Measurements from ENCODE around the gene CD44. TPM values are rescaled to one million over a fixed set of nuclear protein-coding genes. Genes with fewer than 3 reads are reported as not detected.

CD44 gene
- total and polyA plus RNA-seq, 12 donors: 7.0 to 104 (median 25.2) TPM

DNA sequence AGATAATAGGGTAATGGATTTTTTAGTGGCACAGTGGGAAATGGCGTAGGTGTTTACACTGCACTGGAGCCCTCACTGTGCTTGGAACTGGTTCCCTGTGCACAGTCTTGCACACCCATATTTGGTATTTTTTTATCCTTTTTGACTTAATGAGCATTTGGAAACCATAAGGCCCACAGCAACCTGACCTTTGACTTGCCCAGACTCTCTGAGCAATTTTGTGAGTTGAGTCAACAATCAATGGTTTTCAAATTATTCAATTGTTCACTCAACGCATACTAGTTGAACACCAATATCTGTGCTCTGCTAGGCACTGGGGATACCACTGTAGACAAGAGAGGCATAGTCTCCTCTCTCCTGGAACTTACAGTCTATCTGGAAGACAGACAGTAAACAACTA lies 14.3 kb downstream of the CD44 start:
- no peak overlapping the region for H3K4me3 ChIP-seq
- TF ChIP-seq CTCF (IDR thresholded peaks at IDR 0.05): no peak
- H3K9me3 ChIP-seq: peaks cover 0 to 8% (median 0%) of the 10 kb centered on the region in 11 donors
- DNase-seq (no peak), ATAC-seq (no peak)
- WGBS, 2 donors: 92% methylated on average over 2 of the region's 2 CpGs
- intact Hi-C loops (cut with DNase I): loop anchor here in 1 of 10 donors (2.0 kb wide), 1 partner anchor 26 kb away; no protein-coding TSS in a partner anchor
- no peak overlapping the region for H3K27ac ChIP-seq
- no peaks in the 10 kb centered on the region for H3K27me3 ChIP-seq
- H3K36me3 ChIP-seq: peaks cover 0 to 61% (median 0%) of the 10 kb centered on the region in 9 donors
- peaks cover 2 to 85% (median 12%) of the 10 kb centered on the region in 9 donors for H3K4me1 ChIP-seq

- no peak overlapping the region for H3K27ac ChIP-seq
- H3K9me3 ChIP-seq: peaks cover 0 to 7% (median 0%) of the 10 kb centered on the region in 11 donors
- H3K4me3 ChIP-seq: no peak overlapping the region
- H3K36me3 ChIP-seq: peaks cover 0 to 46% (median 0%) of the 10 kb centered on the region in 9 donors
- TF ChIP-seq CTCF (IDR thresholded peaks at IDR 0.05): no peak
- intact Hi-C loops (cut with DNase I): loop anchor here in 1 of 10 donors (5.0 kb wide), 1 partner anchor 68 kb away; no protein-coding TSS in a partner anchor
- ATAC-seq: no peak
- 100% methylated on average over 1 of the region's 1 CpG for WGBS, 2 donors
- H3K4me1 ChIP-seq: peaks cover 2 to 97% (median 25%) of the 10 kb centered on the region in 9 donors
- DNase-seq: no peak
- no peaks in the 10 kb centered on the region for H3K27me3 ChIP-seq
Measured at GRCh38 chr11:35154952-35155351, 16.0 kb downstream of the CD44 start.

GRCh38 chr11:35155677-35156076 lies 16.7 kb downstream of the CD44 start:
- WGBS, 2 donors: 86 to 88% methylated on average over 5 of the region's 5 CpGs
- Histone ChIP-seq H3K4me3 (no peak overlapping the region), H3K27me3 (no peaks in the 10 kb centered on the region), H3K36me3 (peaks cover 0 to 45% (median 0%) of the 10 kb centered on the region in 9 donors), H3K4me1 (peaks cover 2 to 97% (median 25%) of the 10 kb centered on the region in 9 donors), H3K27ac (no peak overlapping the region), H3K9me3 (peaks cover 0 to under 1% (median 0%) of the 10 kb centered on the region in 11 donors)
- no peak for TF ChIP-seq CTCF (IDR thresholded peaks at IDR 0.05)
- DNase-seq (no peak), ATAC-seq (no peak)
- intact Hi-C loops (cut with DNase I): loop anchor here in 1 of 10 donors (5.0 kb wide), 1 partner anchor 68 kb away; no protein-coding TSS in a partner anchor

GRCh38 chr11:35157814-35158700 lies 19.1 kb downstream of the CD44 start:
- WGBS, 2 donors: 56 to 57% methylated on average over 12 of the region's 12 CpGs
- intact Hi-C loops (cut with DNase I): loop anchor here in 1 of 10 donors (5.0 kb wide), 1 partner anchor 71 kb away; no protein-coding TSS in a partner anchor

More at GRCh38 chr11:35157814-35158700, 19.1 kb downstream of the CD44 start:
- Histone ChIP-seq H3K27me3 (no peaks in the 10 kb centered on the region), H3K4me3 (no peak overlapping the region), H3K36me3 (peaks cover 0 to 33% (median 0%) of the 10 kb centered on the region in 9 donors), H3K9me3 (no peaks in the 10 kb centered on the region), H3K27ac (peak overlapping the region in 9 of 10 donors; percentile 15 to 75 (median 52)), H3K4me1 (peaks cover 0 to 98% (median 25%) of the 10 kb centered on the region in 9 donors)
- peak in 6 of 8 donors; percentile 10 to 66 (median 30) for ATAC-seq
- no peak for DNase-seq
- TF ChIP-seq CTCF (IDR thresholded peaks at IDR 0.05): no peak
